Prostate gland (tissue), 2 donors: ENCODE measurements around the gene FAM209B.

Experiments used
- CTCF ChIP-seq, 4 experiments: fragments of 200-600 bp in 2 of 4; fragments of 450-650 bp in 2 of 4; sonication (generic) in 2 of 4; IDR thresholded peaks; 1 replicate in 3 of 4; 2 replicates in 1 of 4; pipeline ENCODE4 v1.5.1; 2016 to 2019; ENCODE audit warnings: antibody characterized with exemption in 4 of 4, mild to moderate bottlenecking in 2 of 4, moderate library complexity in 2 of 4
- POLR2A ChIP-seq: fragments of 450-650 bp; IDR thresholded peaks from one replicate; pipeline ENCODE4 v1.6.1; 2016; ENCODE audit warnings: antibody characterized with exemption, mild to moderate bottlenecking
- POLR2AphosphoS5 ChIP-seq: sonication (generic); formaldehyde crosslinking; IDR thresholded peaks from one replicate; pipeline ENCODE4 v1.6.1; 2017; ENCODE audit warnings: antibody characterized with exemption

GRCh38 chr20:56584916-56585315 is 51.9 kb downstream of the FAM209B start:
- TF ChIP-seq CTCF (IDR thresholded peaks at IDR 0.05) (no peak), POLR2AphosphoS5 (no peak), POLR2A (no peak)
